DND-41 (cell line): Measurements from ENCODE around the gene ABCF3.
A peak's percentile ranks its signal among the peaks of the same experiment; 100 is the strongest.

Experiments used
- ATAC-seq: fragments of 200-7000 bp; cut with Tn5 transposase; 3 replicates; pipeline ENCODE4 v1.9.1; 2021; ENCODE audit warnings: low read depth; ENCODE audit not compliant: insufficient read depth
- DNase-seq: peaks from one replicate; pipeline ENCODE4 v3.0.0-alpha.2; 2020
- H2AFZ ChIP-seq: 2 replicates; pipeline ENCODE4 v1.6.0; 2012; ENCODE audit warnings: low read depth, low read length
- H3K27ac ChIP-seq: 2 replicates; pipeline ENCODE4 v1.5.1; 2012; ENCODE audit warnings: low read length, inconsistent platforms
- H3K27me3 ChIP-seq: fragments of 200-600 bp; sonication (generic); 2 replicates; pipeline ENCODE4 v1.6.0; 2012; ENCODE audit warnings: low read length, mild to moderate bottlenecking, inconsistent platforms; ENCODE audit not compliant: insufficient read depth, poor library complexity
- H3K36me3 ChIP-seq: 2 replicates; pipeline ENCODE4 v1.5.1; 2012; ENCODE audit warnings: low read length, inconsistent platforms; ENCODE audit not compliant: insufficient read depth
- H3K4me1 ChIP-seq: 2 replicates; pipeline ENCODE4 v1.5.1; 2012; ENCODE audit warnings: mild to moderate bottlenecking, low read length; ENCODE audit not compliant: insufficient read depth
- H3K4me2 ChIP-seq: 2 replicates; pipeline ENCODE4 v1.6.0; 2012; ENCODE audit warnings: mild to moderate bottlenecking, moderate library complexity, low read length, inconsistent platforms; ENCODE audit not compliant: insufficient read depth
- H3K4me3 ChIP-seq, 2 experiments: fragments of 200-600 bp in 1 of 2; shearing (Covaris generic) in 1 of 2; 2 replicates each; pipeline ENCODE4 v1.5.1; 2012 to 2016; ENCODE audit warnings: inconsistent platforms in 2 of 2, low read length in 2 of 2, mild to moderate bottlenecking in 2 of 2, low read depth in 1 of 2, moderate library complexity in 1 of 2
- H3K79me2 ChIP-seq: 2 replicates; pipeline ENCODE4 v1.6.0; 2012; ENCODE audit warnings: low read length, inconsistent platforms; ENCODE audit not compliant: insufficient read depth
- H3K9ac ChIP-seq: 2 replicates; pipeline ENCODE4 v1.6.0; 2012; ENCODE audit warnings: low read depth, mild to moderate bottlenecking, inconsistent platforms, low read length, moderate library complexity
- H3K9me3 ChIP-seq: 2 replicates; pipeline ENCODE4 v1.5.1; 2012; ENCODE audit warnings: low read length, moderate library complexity, mild to moderate bottlenecking, inconsistent platforms; ENCODE audit not compliant: insufficient read depth, severe bottlenecking
- H4K20me1 ChIP-seq: 2 replicates; pipeline ENCODE4 v1.6.0; 2012; ENCODE audit warnings: low read length; ENCODE audit not compliant: insufficient read depth
- CTCF ChIP-seq: IDR thresholded peaks from 2 replicates; pipeline ENCODE4 v1.5.1; 2012; ENCODE audit warnings: borderline replicate concordance, low read length, moderate library complexity, mild to moderate bottlenecking; ENCODE audit not compliant: poor library complexity, severe bottlenecking; ENCODE audit errors: extremely low read depth
- EZH2 ChIP-seq: IDR thresholded peaks from 3 replicates; pipeline ENCODE4 v1.6.1; 2012; ENCODE audit warnings: borderline replicate concordance, low read depth, mild to moderate bottlenecking, moderate library complexity, low read length, inconsistent platforms; ENCODE audit not compliant: severe bottlenecking

ABCF3 gene

GRCh38 chr3:184241141-184241446 lies 55.1 kb downstream of the ABCF3 start:
- Histone ChIP-seq H3K79me2 (peaks cover 5% of the 10 kb centered on the region; the same call in 1 of the 2 replicates), H3K9me3 (no peaks in the 10 kb centered on the region), H3K27me3 (no peaks in the 10 kb centered on the region), H3K9ac (no peak overlapping the region), H4K20me1 (peaks cover 38% of the 10 kb centered on the region), H3K4me2 (no peak overlapping the region), H3K4me1 (no peaks in the 10 kb centered on the region; the same call in 1 of the 2 replicates), H3K36me3 (peaks cover 44% of the 10 kb centered on the region), H3K4me3 (no peak overlapping the region), H3K27ac (no peak overlapping the region), H2AFZ (no peak overlapping the region)
- ATAC-seq = peak; percentile 12; the same call in 1 of the 3 replicates
- no peak for TF ChIP-seq EZH2
- DNase-seq = no peak

GRCh38 chr3:184241447-184242296 lies 55.7 kb downstream of the ABCF3 start:
- TF ChIP-seq EZH2 = no peak
- TF ChIP-seq CTCF = peak; percentile 49
- peaks cover 38% of the 10 kb centered on the region for H4K20me1 ChIP-seq
- H3K36me3 ChIP-seq = peaks cover 46% of the 10 kb centered on the region
- H2AFZ ChIP-seq = no peak overlapping the region
- H3K9ac ChIP-seq = no peak overlapping the region
- H3K4me1 ChIP-seq = peaks cover under 1% of the 10 kb centered on the region; the same call in 1 of the 2 replicates
- H3K79me2 ChIP-seq = peaks cover 9% of the 10 kb centered on the region; the same call in 1 of the 2 replicates
- no peak overlapping the region for H3K4me2 ChIP-seq
- no peaks in the 10 kb centered on the region for H3K9me3 ChIP-seq
- ATAC-seq (peak; percentile 62), DNase-seq (peak; percentile 28)
- no peaks in the 10 kb centered on the region for H3K27me3 ChIP-seq
- H3K27ac ChIP-seq = no peak overlapping the region
- H3K4me3 ChIP-seq = no peak overlapping the region

- H3K4me1 ChIP-seq = peaks cover 6% of the 10 kb centered on the region; the same call in 1 of the 2 replicates
- no peak overlapping the region for H3K27ac ChIP-seq
- TF ChIP-seq CTCF = no peak
- TF ChIP-seq EZH2 = no peak
- DNase-seq = no peak
- H3K36me3 ChIP-seq = peaks cover 46% of the 10 kb centered on the region
- no peaks in the 10 kb centered on the region for H3K27me3 ChIP-seq
- no peak overlapping the region for H2AFZ ChIP-seq
- no peak overlapping the region for H3K4me2 ChIP-seq
- H4K20me1 ChIP-seq = peaks cover 38% of the 10 kb centered on the region
- no peak overlapping the region for H3K4me3 ChIP-seq
- peaks cover 13% of the 10 kb centered on the region for H3K79me2 ChIP-seq
- no peak overlapping the region for H3K9ac ChIP-seq
- no peak for ATAC-seq
- no peaks in the 10 kb centered on the region for H3K9me3 ChIP-seq
These were observed 56.3 kb downstream of the ABCF3 start for GRCh38 chr3:184242297-184242685.
